Ishikawa (cell line): ENCODE results near the gene OR1S1.

Experiments used
- CEBPB ChIP-seq: IDR thresholded peaks from 2 replicates; pipeline ENCODE4 v1.6.1; 2012
- EP300 ChIP-seq: IDR thresholded peaks from 2 replicates; pipeline ENCODE4 v1.6.1; 2012; ENCODE audit warnings: borderline replicate concordance
- RAD21 ChIP-seq: IDR thresholded peaks from 2 replicates; pipeline ENCODE4 v1.6.1; 2012; ENCODE audit warnings: low read depth

DNA sequence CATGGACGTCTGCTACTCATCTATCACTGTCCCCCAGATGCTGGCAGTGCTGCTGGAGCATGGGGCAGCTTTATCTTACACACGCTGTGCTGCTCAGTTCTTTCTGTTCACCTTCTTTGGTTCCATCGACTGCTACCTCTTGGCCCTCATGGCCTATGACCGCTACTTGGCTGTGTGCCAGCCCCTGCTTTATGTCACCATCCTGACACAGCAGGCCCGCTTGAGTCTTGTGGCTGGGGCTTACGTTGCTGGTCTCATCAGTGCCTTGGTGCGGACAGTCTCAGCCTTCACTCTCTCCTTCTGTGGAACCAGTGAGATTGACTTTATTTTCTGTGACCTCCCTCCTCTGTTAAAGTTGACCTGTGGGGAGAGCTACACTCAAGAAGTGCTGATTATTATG is 32.9 kb upstream of the OR1S1 start:
- TF ChIP-seq RAD21 (no peak), EP300 (no peak), CEBPB (no peak)
